HL-60 (cell line): Measurements from ENCODE around the gene PITPNM3.

ENCODE experiments used
- DNase-seq, 2 experiments: peaks; one replicate each; pipeline ENCODE4 v3.0.0-alpha.2; 2010 to 2020; ENCODE audit warnings: low read depth in 1 of 2, low spot score in 1 of 2
- H3K27ac ChIP-seq: fragments of 250-450 bp; sonication (Bioruptor Pico); replicated peaks from 2 replicates; pipeline ENCODE4 v1.5.1; 2020; ENCODE audit warnings: mild to moderate bottlenecking, moderate library complexity
- H3K27me3 ChIP-seq: fragments of 250-450 bp; sonication (Bioruptor Pico); 2 replicates; pipeline ENCODE4 v1.5.1; 2021; ENCODE audit warnings: mild to moderate bottlenecking, moderate library complexity; ENCODE audit not compliant: insufficient read depth, poor library complexity, severe bottlenecking
- H3K4me3 ChIP-seq: replicated peaks from 2 replicates; pipeline ENCODE4 v1.5.1; 2011; ENCODE audit warnings: mild to moderate bottlenecking, control low read depth, low read length; ENCODE audit not compliant: insufficient read depth
- GABPA ChIP-seq: IDR thresholded peaks from 2 replicates; pipeline ENCODE4 v1.6.1; 2012; ENCODE audit warnings: low read depth
- POLR2AphosphoS5 ChIP-seq: IDR thresholded peaks from 2 replicates; pipeline ENCODE4 v1.6.1; 2012; ENCODE audit warnings: low read depth
- SPI1 ChIP-seq: IDR thresholded peaks from 2 replicates; pipeline ENCODE4 v1.6.1; 2012; ENCODE audit warnings: low read depth, mild to moderate bottlenecking, borderline replicate concordance
- TF ChIP-seq, protein P1 (sequence below): IDR thresholded peaks from one replicate; pipeline ENCODE4 v1.5.1; 2011; ENCODE audit warnings: low read length, control low read depth, inconsistent platforms; ENCODE audit not compliant: insufficient read depth
- TF ChIP-seq, protein P2 (sequence below): IDR thresholded peaks from 2 replicates; pipeline ENCODE4 v1.6.1; 2012; ENCODE audit warnings: low read depth; ENCODE audit not compliant: insufficient replicate concordance

PITPNM3 gene

GRCh38 chr17:6437956-6438355 lies 118.4 kb downstream of the PITPNM3 start:
- H3K27ac ChIP-seq = no peak overlapping the region
- no peak for DNase-seq
- TF ChIP-seq, protein P1, sequence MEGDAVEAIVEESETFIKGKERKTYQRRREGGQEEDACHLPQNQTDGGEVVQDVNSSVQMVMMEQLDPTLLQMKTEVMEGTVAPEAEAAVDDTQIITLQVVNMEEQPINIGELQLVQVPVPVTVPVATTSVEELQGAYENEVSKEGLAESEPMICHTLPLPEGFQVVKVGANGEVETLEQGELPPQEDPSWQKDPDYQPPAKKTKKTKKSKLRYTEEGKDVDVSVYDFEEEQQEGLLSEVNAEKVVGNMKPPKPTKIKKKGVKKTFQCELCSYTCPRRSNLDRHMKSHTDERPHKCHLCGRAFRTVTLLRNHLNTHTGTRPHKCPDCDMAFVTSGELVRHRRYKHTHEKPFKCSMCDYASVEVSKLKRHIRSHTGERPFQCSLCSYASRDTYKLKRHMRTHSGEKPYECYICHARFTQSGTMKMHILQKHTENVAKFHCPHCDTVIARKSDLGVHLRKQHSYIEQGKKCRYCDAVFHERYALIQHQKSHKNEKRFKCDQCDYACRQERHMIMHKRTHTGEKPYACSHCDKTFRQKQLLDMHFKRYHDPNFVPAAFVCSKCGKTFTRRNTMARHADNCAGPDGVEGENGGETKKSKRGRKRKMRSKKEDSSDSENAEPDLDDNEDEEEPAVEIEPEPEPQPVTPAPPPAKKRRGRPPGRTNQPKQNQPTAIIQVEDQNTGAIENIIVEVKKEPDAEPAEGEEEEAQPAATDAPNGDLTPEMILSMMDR = no peak
- TF ChIP-seq, protein P2, sequence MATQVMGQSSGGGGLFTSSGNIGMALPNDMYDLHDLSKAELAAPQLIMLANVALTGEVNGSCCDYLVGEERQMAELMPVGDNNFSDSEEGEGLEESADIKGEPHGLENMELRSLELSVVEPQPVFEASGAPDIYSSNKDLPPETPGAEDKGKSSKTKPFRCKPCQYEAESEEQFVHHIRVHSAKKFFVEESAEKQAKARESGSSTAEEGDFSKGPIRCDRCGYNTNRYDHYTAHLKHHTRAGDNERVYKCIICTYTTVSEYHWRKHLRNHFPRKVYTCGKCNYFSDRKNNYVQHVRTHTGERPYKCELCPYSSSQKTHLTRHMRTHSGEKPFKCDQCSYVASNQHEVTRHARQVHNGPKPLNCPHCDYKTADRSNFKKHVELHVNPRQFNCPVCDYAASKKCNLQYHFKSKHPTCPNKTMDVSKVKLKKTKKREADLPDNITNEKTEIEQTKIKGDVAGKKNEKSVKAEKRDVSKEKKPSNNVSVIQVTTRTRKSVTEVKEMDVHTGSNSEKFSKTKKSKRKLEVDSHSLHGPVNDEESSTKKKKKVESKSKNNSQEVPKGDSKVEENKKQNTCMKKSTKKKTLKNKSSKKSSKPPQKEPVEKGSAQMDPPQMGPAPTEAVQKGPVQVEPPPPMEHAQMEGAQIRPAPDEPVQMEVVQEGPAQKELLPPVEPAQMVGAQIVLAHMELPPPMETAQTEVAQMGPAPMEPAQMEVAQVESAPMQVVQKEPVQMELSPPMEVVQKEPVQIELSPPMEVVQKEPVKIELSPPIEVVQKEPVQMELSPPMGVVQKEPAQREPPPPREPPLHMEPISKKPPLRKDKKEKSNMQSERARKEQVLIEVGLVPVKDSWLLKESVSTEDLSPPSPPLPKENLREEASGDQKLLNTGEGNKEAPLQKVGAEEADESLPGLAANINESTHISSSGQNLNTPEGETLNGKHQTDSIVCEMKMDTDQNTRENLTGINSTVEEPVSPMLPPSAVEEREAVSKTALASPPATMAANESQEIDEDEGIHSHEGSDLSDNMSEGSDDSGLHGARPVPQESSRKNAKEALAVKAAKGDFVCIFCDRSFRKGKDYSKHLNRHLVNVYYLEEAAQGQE = no peak
- no peak for TF ChIP-seq GABPA

DNA sequence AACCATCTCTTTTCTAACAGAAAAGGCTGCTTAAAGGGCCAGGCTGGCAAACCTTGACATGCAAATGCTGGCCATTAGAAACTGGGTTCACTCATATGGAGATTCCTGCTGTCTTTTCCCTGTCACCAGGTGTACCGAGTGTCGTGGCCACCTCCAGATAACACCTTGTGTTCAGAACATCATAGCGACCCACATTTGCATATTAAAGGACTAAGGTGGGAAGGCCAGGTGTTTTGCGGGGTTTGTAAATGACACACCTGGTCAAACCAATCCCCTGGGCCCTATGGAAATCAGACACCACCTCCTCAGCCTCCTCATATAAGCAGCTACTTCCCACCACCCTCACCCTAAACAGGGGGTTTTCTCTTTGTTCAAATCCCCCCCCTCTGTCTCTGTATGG lies 118.9 kb downstream of the PITPNM3 start:
- no peak for DNase-seq
- Histone ChIP-seq H3K27me3 (no peaks in the 10 kb centered on the region), H3K4me3 (no peak overlapping the region), H3K27ac (no peak overlapping the region)
- TF ChIP-seq, protein P1 = no peak
- TF ChIP-seq, protein P2 = no peak
- TF ChIP-seq GABPA = no peak
- no peak for TF ChIP-seq POLR2AphosphoS5

More at GRCh38 chr17:6437956-6438355, 118.4 kb downstream of the PITPNM3 start:
- Histone ChIP-seq H3K27me3 (no peaks in the 10 kb centered on the region), H3K4me3 (no peak overlapping the region)

DNA sequence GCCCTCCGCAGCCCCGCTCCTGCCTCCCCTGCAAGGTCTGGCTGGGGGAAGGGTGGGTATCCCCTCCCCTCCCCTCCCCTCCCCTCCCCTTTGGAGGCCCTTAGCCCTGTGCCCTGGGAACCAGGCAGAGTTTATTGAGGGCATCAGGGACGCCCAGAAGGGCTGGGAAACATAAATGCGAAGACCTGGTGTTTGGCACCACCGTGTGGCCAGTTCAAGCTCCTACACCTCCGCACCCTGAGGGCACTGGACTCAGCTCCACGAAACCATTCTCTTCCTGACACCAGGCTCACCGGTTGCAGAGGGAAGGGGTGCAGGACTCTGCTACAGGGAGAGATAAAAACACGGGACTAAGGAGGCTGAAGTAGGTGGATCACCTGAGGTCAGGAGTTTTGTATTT lies 120.4 kb downstream of the PITPNM3 start:
- no peaks in the 10 kb centered on the region for H3K27me3 ChIP-seq
- TF ChIP-seq POLR2AphosphoS5 = no peak
- TF ChIP-seq, protein P1 = peak; percentile 54
- peak in 1 of 2 experiments; percentile 23 for DNase-seq
- H3K27ac ChIP-seq = no peak overlapping the region
- H3K4me3 ChIP-seq = no peak overlapping the region

GRCh38 chr17:6435051-6435450 lies 121.3 kb downstream of the PITPNM3 start, which contains the start of gene AIPL1:
Gene AIPL1 (minus strand): TSS chr17:6435121. CDS start chr17:6435104, 17 bp downstream.
- DNase-seq = no peak
- Histone ChIP-seq H3K27me3 (no peaks in the 10 kb centered on the region), H3K4me3 (no peak within 1 kb of the TSS), H3K27ac (no peak within 1 kb of the TSS)
- TF ChIP-seq, protein P1 = no peak
- TF ChIP-seq, protein P2 = no peak
- TF ChIP-seq POLR2AphosphoS5 (no peak), GABPA (no peak), SPI1 (no peak)
